RWPE2 (cell line): ENCODE data around the gene ZMIZ1.
A peak's percentile ranks its signal among the peaks of the same experiment; 100 is the strongest.

ENCODE experiments used
- ATAC-seq: fragments of 200-7000 bp; cut with Tn5 transposase; 3 replicates; pipeline ENCODE4 v1.9.1; 2021; ENCODE audit warnings: low read depth
- DNase-seq: peaks from one replicate; pipeline ENCODE4 v3.0.0-alpha.2; 2020; ENCODE audit warnings: low spot score
- H3K27ac ChIP-seq: fragments of 450-650 bp; 2 replicates; pipeline ENCODE4 v1.5.1; 2017; ENCODE audit warnings: mild to moderate bottlenecking; ENCODE audit not compliant: poor library complexity, severe bottlenecking
- H3K27me3 ChIP-seq: fragments of 250-450 bp; sonication (Bioruptor Pico); 2 replicates; pipeline ENCODE4 v1.5.1; 2021; ENCODE audit warnings: mild to moderate bottlenecking, moderate library complexity; ENCODE audit not compliant: insufficient read depth, poor library complexity, severe bottlenecking
- H3K36me3 ChIP-seq: fragments of 250-450 bp; sonication (Bioruptor Pico); 2 replicates; pipeline ENCODE4 v1.5.1; 2020; ENCODE audit warnings: low read depth, mild to moderate bottlenecking, moderate library complexity
- H3K4me1 ChIP-seq: fragments of 250-450 bp; sonication (Bioruptor Pico); 2 replicates; pipeline ENCODE4 v1.5.1; 2021; ENCODE audit warnings: mild to moderate bottlenecking, moderate library complexity; ENCODE audit not compliant: insufficient read depth, poor library complexity, severe bottlenecking
- H3K4me3 ChIP-seq: fragments of 250-450 bp; sonication (Bioruptor Pico); 2 replicates; pipeline ENCODE4 v1.5.1; 2021; ENCODE audit warnings: mild to moderate bottlenecking, moderate library complexity; ENCODE audit not compliant: severe bottlenecking
- H3K9me3 ChIP-seq: fragments of 250-450 bp; sonication (Bioruptor Pico); 2 replicates; pipeline ENCODE4 v1.5.1; 2021; ENCODE audit warnings: mild to moderate bottlenecking, moderate library complexity; ENCODE audit not compliant: severe bottlenecking
- TF ChIP-seq, protein P1 (sequence below): fragments of 450-650 bp; IDR thresholded peaks from one replicate; pipeline ENCODE4 v1.5.1; 2017; ENCODE audit warnings: mild to moderate bottlenecking, moderate library complexity; ENCODE audit not compliant: poor library complexity, severe bottlenecking

ZMIZ1 gene

GRCh38 chr10:79060641-79061255, 8.0 kb upstream of the ZMIZ1 start:
- no peaks in the 10 kb centered on the region for H3K4me1 ChIP-seq
- DNase-seq, result peak; percentile 12
- H3K27me3 ChIP-seq, result no peaks in the 10 kb centered on the region
- no peaks in the 10 kb centered on the region for H3K9me3 ChIP-seq
- H3K4me3 ChIP-seq, result no peak overlapping the region
- no peaks in the 10 kb centered on the region for H3K36me3 ChIP-seq
- no peak overlapping the region for H3K27ac ChIP-seq
- ATAC-seq, result no peak
- TF ChIP-seq, protein P1, sequence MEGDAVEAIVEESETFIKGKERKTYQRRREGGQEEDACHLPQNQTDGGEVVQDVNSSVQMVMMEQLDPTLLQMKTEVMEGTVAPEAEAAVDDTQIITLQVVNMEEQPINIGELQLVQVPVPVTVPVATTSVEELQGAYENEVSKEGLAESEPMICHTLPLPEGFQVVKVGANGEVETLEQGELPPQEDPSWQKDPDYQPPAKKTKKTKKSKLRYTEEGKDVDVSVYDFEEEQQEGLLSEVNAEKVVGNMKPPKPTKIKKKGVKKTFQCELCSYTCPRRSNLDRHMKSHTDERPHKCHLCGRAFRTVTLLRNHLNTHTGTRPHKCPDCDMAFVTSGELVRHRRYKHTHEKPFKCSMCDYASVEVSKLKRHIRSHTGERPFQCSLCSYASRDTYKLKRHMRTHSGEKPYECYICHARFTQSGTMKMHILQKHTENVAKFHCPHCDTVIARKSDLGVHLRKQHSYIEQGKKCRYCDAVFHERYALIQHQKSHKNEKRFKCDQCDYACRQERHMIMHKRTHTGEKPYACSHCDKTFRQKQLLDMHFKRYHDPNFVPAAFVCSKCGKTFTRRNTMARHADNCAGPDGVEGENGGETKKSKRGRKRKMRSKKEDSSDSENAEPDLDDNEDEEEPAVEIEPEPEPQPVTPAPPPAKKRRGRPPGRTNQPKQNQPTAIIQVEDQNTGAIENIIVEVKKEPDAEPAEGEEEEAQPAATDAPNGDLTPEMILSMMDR, result no peak

DNA sequence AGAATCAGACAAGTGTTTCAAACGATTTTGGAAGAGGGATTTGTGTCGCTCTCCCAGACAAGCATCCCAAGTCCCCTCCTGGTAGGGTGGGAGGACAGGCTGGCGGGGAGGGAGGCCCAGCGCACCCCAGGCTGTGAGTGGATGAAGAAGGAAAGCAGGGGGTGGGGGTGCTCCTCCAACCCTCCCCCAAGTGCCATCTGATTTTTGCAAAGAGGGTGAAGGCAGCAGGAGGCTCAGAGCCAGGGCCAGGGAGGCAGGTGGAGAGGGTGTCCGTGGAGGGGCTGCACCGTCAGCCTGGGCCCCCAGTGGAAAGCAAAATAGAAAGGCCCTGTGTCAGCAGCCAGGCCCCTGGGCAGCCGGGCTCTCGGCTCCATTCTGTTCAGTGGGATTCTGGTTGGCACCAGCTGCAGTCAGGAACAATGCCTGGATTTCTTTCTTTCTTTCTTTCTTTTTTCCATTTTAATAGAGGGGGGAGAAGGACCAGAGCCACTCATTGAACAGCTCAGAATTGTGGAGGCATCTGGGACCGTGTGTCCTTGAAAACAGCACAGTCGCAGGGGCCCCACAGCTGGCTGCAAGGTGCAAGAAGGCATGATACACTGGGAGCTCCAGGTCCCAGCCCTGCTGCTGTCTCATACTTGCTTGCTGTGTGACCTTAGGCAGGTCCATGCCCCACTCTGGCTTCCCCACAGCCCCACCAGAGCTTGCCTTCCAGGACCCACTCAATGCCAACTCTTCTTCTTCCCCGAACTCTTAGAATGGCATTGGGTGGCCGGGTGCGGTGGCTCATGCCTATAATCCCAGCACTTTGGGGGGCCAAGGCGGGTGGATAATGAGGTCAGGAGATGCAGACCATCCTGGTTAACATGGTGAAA, 7.1 kb upstream of the ZMIZ1 start:
- ATAC-seq (no peak), DNase-seq (peak; percentile 49)
- no peaks in the 10 kb centered on the region for H3K36me3 ChIP-seq
- H3K9me3 ChIP-seq, result no peaks in the 10 kb centered on the region
- TF ChIP-seq, protein P1, result no peak
- no peak overlapping the region for H3K27ac ChIP-seq
- no peaks in the 10 kb centered on the region for H3K27me3 ChIP-seq
- no peak overlapping the region for H3K4me3 ChIP-seq
- no peaks in the 10 kb centered on the region for H3K4me1 ChIP-seq

- Histone ChIP-seq H3K9me3 (no peaks in the 10 kb centered on the region), H3K4me3 (no peak overlapping the region), H3K4me1 (no peaks in the 10 kb centered on the region), H3K27me3 (no peaks in the 10 kb centered on the region), H3K27ac (no peak overlapping the region), H3K36me3 (no peaks in the 10 kb centered on the region)
- TF ChIP-seq, protein P1, result no peak
- peak; percentile 29 for DNase-seq
- no peak for ATAC-seq
Measured at GRCh38 chr10:79063071-79063491, 5.7 kb upstream of the ZMIZ1 start.

DNA sequence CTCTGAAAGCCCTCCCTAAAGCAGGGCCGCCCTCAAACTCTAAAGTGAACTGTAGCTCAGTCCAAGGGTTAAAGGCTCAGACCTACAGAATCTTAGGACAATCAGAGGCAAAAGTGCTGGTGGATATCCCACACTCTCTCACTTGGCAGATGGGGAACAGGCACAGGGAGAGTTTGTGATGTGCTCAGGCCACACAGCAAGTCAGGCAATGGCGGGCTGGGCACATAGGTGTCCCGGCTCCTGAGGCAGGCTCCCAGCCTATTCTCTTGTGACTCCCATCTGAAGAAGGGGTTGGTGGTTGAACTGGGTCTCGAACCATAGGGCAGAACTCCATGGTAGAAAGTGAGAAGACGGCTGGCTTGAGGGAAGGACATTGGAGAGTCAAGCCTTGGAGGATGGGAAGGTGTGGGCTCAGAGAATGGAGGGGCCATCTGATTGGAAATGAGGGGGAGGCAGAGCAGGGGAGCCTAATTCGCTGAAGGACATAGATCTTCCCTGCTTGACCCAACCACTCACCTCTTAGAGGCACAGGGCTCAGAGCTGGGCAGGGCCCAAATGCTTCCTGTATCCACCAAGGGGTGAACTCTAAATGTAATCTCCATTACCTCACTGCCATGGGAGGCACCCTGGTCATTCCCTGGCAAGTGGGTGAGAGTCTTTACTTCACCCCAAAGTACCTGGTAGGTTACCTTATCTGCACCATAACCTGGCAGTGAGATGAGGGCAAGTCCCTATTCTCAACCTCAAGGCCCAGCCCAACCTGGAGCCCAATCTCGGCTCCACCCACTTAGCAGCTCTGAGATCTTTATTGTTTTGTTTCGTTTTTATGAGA, 4.9 kb upstream of the ZMIZ1 start:
- no peak for DNase-seq

More for the DNA sequence above, 4.9 kb upstream of the ZMIZ1 start:
- H3K27ac ChIP-seq, result no peak overlapping the region
- H3K9me3 ChIP-seq, result no peaks in the 10 kb centered on the region
- H3K36me3 ChIP-seq, result no peaks in the 10 kb centered on the region
- no peaks in the 10 kb centered on the region for H3K27me3 ChIP-seq
- ATAC-seq, result no peak
- H3K4me1 ChIP-seq, result no peaks in the 10 kb centered on the region
- H3K4me3 ChIP-seq, result no peak overlapping the region
- TF ChIP-seq, protein P1, result no peak
